Mesothelial cell of epicardium (in vitro differentiated cells): ENCODE results near the gene GRAMD1B. TPM values are rescaled to one million over a fixed set of nuclear protein-coding genes. Genes with fewer than 3 reads are reported as not detected.

Experiments used
- DNase-seq, 2 experiments: peaks; one replicate each; pipeline ENCODE4 v3.0.0; 2021; ENCODE audit warnings: low spot score in 2 of 2; ENCODE audit not compliant: unreplicated experiment in 2 of 2
- H3K27ac Mint-ChIP-seq: 2 replicates; pipeline ENCODE4 v1.8.0; 2021; ENCODE audit warnings: mixed read lengths
- H3K27me3 Mint-ChIP-seq: 2 replicates; pipeline ENCODE4 v1.8.0; 2021; ENCODE audit warnings: low read depth, mixed read lengths
- H3K36me3 Mint-ChIP-seq: 2 replicates; pipeline ENCODE4 v1.8.0; 2021; ENCODE audit warnings: mixed read lengths
- H3K4me1 Mint-ChIP-seq: 2 replicates; pipeline ENCODE4 v1.8.0; 2021; ENCODE audit warnings: mixed read lengths
- H3K4me3 Mint-ChIP-seq: 2 replicates; pipeline ENCODE4 v1.8.0; 2021; ENCODE audit warnings: mild to moderate bottlenecking, moderate library complexity, mixed read lengths
- H3K9me3 Mint-ChIP-seq: 2 replicates; pipeline ENCODE4 v1.8.0; 2021; ENCODE audit warnings: mixed read lengths
- CTCF ChIP-seq: fragments of 200-600 bp; sonication (generic); IDR thresholded peaks from one replicate; pipeline ENCODE4 v1.5.0; 2021; ENCODE audit warnings: antibody characterized with exemption; ENCODE audit not compliant: unreplicated experiment
- total RNA-seq: library from RNA; stranded (reverse); gene quantifications from 3 replicates; pipeline ENCODE4 v1.2.1, GENCODE V29; 2021

The GRAMD1B gene
- total RNA-seq, 1 donor from 2014 or later: 8.4 TPM

- H3K27ac Mint-ChIP-seq: no peak overlapping the region
- no peaks in the 10 kb centered on the region for H3K9me3 Mint-ChIP-seq
- TF ChIP-seq CTCF: no peak
These were observed 39.0 kb downstream of the GRAMD1B start for GRCh38 chr11:123469089-123469488.

DNA sequence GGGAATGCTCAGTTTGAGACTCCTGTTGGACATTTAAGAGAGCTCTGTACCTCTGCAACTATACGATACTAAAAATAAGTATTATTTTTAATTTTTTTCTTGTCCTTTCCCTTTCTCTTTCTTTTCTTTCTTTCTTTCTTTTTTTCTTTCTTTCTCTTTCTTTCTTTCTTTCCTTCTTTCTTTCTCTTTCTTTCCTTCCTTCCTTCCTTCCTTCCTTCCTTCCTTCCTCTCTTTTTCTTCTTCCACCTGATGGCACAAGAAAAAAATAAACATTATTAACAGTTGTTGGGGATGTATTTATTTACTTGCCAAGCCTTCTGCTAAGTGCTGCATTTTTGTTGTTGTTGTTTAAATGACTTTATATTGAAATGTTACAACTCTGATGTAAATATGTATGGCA, 39.5 kb downstream of the GRAMD1B start:
- DNase-seq: no peak
- TF ChIP-seq CTCF: no peak
- H3K4me1 Mint-ChIP-seq: peaks cover 21% of the 10 kb centered on the region
- no peaks in the 10 kb centered on the region for H3K9me3 Mint-ChIP-seq
- no peak overlapping the region for H3K27ac Mint-ChIP-seq
- no peaks in the 10 kb centered on the region for H3K27me3 Mint-ChIP-seq
- H3K4me3 Mint-ChIP-seq: no peak overlapping the region
- H3K36me3 Mint-ChIP-seq: no peaks in the 10 kb centered on the region

More at GRCh38 chr11:123469089-123469488, 39.0 kb downstream of the GRAMD1B start:
- no peaks in the 10 kb centered on the region for H3K27me3 Mint-ChIP-seq
- no peak for DNase-seq
- H3K36me3 Mint-ChIP-seq: no peaks in the 10 kb centered on the region
- no peak overlapping the region for H3K4me3 Mint-ChIP-seq
- H3K4me1 Mint-ChIP-seq: peaks cover 17% of the 10 kb centered on the region

DNA sequence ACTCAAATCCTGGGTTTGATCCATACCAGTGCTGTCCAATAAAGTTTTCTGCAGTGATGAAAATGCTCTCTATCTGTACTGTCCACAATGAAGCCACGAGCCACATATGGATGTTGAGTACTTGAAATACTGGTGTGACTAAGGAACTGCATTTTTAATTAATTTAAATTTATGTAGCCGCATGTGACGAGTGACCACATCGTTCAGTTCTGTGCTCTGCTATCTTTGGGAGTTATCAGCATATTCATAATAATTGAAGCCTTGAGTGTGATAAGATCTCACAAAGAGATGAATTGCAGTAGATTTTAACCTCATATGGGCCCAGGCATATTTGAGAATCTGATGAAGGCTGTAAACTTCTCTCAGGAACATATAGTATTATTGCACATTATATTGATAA, 40.8 kb downstream of the GRAMD1B start:
- Mint-ChIP-seq H3K27ac (no peak overlapping the region), H3K27me3 (no peaks in the 10 kb centered on the region), H3K4me3 (no peak overlapping the region), H3K36me3 (no peaks in the 10 kb centered on the region), H3K4me1 (peaks cover 27% of the 10 kb centered on the region), H3K9me3 (no peaks in the 10 kb centered on the region)
- DNase-seq: no peak
- no peak for TF ChIP-seq CTCF

GRCh38 chr11:123472236-123472935, 42.3 kb downstream of the GRAMD1B start:
- Mint-ChIP-seq H3K27ac (peak overlapping the region; percentile 1), H3K4me1 (peaks cover 27% of the 10 kb centered on the region), H3K9me3 (no peaks in the 10 kb centered on the region), H3K27me3 (no peaks in the 10 kb centered on the region), H3K4me3 (no peak overlapping the region), H3K36me3 (no peaks in the 10 kb centered on the region)
- no peak for DNase-seq
- TF ChIP-seq CTCF: no peak

- Mint-ChIP-seq H3K4me3 (no peak overlapping the region), H3K27ac (no peak overlapping the region), H3K36me3 (no peaks in the 10 kb centered on the region), H3K9me3 (no peaks in the 10 kb centered on the region), H3K4me1 (peaks cover 28% of the 10 kb centered on the region), H3K27me3 (no peaks in the 10 kb centered on the region)
- DNase-seq: no peak
- TF ChIP-seq CTCF: no peak
These were observed 44.0 kb downstream of the GRAMD1B start for GRCh38 chr11:123473941-123474677.
